Left ventricle myocardium inferior (tissue), 1 donor: ENCODE data around the gene THPO. TPM values are rescaled to one million over a fixed set of nuclear protein-coding genes. Genes with fewer than 3 reads are reported as not detected.
A peak's percentile ranks its signal among the peaks of the same experiment; 100 is the strongest.
"Not testable (repeated sequence)": the region's sequence is repeated elsewhere in the genome, so short reads cannot be mapped to it uniquely, and the experiment has no call there.

Experiments used
- DNase-seq: peaks from one replicate; pipeline ENCODE4 v3.0.0-alpha.2; 2020
- H3K27ac ChIP-seq: fragments of 200-600 bp; replicated peaks from 2 replicates; pipeline ENCODE4 v1.8.0; 2021
- H3K27me3 ChIP-seq: fragments of 200-600 bp; 2 replicates; pipeline ENCODE4 v1.8.0; 2021; ENCODE audit warnings: low read depth
- H3K36me3 ChIP-seq: fragments of 200-600 bp; 2 replicates; pipeline ENCODE4 v1.8.0; 2021
- H3K4me1 ChIP-seq: fragments of 200-600 bp; 2 replicates; pipeline ENCODE4 v1.8.0; 2021
- H3K4me3 ChIP-seq: fragments of 200-600 bp; 2 replicates; pipeline ENCODE4 v1.8.0; 2021; ENCODE audit warnings: mild to moderate bottlenecking, moderate library complexity
- H3K9me3 ChIP-seq: fragments of 200-600 bp; replicated peaks from 2 replicates; pipeline ENCODE4 v1.8.0; 2021
- intact Hi-C: fragments of 100-400 bp; cut with micrococcal nuclease; formaldehyde crosslinking; loops from one replicate; pipeline ENCODE4 v1.11.0; 2022
- total RNA-seq: library from RNA; stranded (reverse); fragmentation: NEBNext Ultra II Directional; extraction: Animal tissue kit (Norgen Biotek cat#: 25700); gene quantifications from one replicate; pipeline ENCODE4 v1.2.1, GENCODE V29; 2021
- TF ChIP-seq, protein P1 (sequence below): fragments of 200-600 bp; IDR thresholded peaks from 2 replicates; pipeline ENCODE4 v1.8.0; 2021; ENCODE audit warnings: antibody characterized with exemption, mild to moderate bottlenecking, borderline replicate concordance
- donor health status: DM: no; HTN: yes; CAD: no; lungs with severe emphysema.

THPO gene
- total RNA-seq, 1 donor from 2014 or later = 0.11 TPM

DNA sequence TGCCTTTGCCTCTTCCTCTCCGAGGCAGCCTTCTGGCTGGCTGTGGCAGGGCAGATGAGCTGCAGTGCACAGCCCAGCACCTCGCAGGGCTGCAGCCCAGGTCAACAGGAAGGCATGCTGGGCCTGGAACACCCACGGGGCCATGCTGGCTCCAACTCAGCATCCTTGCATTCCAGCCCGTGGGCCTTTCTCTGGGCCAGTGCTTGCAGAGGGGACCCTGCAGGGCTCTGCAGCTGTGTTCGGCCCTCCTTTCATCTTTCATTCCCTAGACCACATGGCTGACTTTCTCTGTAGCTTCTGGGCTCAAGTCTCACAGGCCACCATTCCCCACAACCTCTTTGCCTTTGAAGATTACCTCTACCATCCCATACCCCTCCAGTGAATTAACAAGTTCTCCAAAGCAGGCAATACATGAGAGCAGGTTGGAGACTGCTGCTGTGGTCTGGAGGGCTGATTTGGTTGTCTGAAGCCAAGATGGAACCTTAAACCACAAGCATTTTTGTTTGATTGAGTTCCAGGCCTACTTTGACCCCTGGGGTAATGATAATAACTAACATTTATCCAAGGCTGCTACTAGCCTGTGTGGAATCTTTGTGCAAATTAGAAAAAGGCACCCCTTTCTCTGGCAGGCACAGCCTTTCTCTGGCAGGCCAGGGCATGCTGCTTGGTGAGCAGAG, 34.7 kb downstream of the THPO start:
- no peaks in the 10 kb centered on the region for H3K9me3 ChIP-seq
- intact Hi-C loops = no loop called here
- H3K36me3 ChIP-seq = peaks cover 42% of the 10 kb centered on the region
- H3K27ac ChIP-seq = no peak overlapping the region
- peaks cover 32% of the 10 kb centered on the region for H3K4me1 ChIP-seq
- TF ChIP-seq, protein P1, sequence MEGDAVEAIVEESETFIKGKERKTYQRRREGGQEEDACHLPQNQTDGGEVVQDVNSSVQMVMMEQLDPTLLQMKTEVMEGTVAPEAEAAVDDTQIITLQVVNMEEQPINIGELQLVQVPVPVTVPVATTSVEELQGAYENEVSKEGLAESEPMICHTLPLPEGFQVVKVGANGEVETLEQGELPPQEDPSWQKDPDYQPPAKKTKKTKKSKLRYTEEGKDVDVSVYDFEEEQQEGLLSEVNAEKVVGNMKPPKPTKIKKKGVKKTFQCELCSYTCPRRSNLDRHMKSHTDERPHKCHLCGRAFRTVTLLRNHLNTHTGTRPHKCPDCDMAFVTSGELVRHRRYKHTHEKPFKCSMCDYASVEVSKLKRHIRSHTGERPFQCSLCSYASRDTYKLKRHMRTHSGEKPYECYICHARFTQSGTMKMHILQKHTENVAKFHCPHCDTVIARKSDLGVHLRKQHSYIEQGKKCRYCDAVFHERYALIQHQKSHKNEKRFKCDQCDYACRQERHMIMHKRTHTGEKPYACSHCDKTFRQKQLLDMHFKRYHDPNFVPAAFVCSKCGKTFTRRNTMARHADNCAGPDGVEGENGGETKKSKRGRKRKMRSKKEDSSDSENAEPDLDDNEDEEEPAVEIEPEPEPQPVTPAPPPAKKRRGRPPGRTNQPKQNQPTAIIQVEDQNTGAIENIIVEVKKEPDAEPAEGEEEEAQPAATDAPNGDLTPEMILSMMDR = no peak
- no peaks in the 10 kb centered on the region for H3K27me3 ChIP-seq
- no peak overlapping the region for H3K4me3 ChIP-seq
- DNase-seq = no peak

DNA sequence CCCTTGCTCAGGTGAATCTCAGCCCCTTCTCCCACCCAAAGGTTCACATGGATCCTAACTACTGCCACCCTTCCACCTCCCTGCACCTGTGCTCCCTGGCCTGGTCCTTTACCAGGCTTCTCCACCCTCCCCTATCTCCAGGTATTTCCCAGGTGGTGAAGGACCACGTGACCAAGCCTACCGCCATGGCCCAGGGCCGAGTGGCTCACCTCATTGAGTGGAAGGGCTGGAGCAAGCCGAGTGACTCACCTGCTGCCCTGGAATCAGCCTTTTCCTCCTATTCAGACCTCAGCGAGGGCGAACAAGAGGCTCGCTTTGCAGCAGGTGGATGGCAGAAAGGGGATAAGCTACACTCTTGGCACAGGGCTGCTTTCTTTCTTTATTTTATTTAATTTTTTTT, 36.1 kb downstream of the THPO start:
- intact Hi-C loops = no loop called here
- Histone ChIP-seq H3K9me3 (no peaks in the 10 kb centered on the region), H3K36me3 (peaks cover 42% of the 10 kb centered on the region), H3K4me3 (no peak overlapping the region), H3K27ac (no peak overlapping the region), H3K4me1 (peaks cover 42% of the 10 kb centered on the region), H3K27me3 (no peaks in the 10 kb centered on the region)
- DNase-seq = no peak
- TF ChIP-seq, protein P1 = no peak

DNA sequence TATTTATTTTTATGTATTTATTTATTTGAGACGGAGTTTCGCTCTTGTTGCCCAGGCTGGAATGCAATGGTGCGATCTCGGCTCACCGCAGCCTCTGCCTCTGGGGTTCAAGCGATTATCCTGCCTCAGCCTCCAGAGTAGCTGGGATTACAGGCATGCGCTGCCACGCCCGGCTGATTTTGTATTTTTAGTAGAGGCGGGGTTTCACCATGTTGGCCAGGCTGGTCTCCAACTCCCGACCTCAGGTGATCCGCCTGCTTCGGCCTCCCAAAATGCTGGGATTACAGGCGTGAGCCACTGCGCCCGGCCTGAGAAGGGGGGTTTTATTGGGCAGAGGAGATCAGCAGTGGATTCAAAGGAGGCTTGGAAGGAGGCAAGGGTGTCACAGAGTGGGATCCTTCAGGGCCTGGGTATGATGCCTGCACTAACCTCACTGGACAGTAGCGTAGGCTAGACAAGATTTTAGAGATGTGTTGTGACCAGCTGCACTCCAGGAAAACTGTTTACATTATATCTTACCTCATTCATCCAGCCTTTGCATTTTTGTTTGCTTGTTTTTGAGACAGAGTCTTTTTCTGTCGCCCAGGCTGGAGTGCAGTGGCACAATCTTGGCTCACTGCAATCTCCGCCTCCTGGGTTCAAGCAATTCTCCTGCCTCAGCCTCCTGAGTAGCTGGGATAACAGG, 38.4 kb downstream of the THPO start:
- intact Hi-C loops, H3K9me3 ChIP-seq, H3K4me3 ChIP-seq, DNase-seq, H3K27me3 ChIP-seq: not testable (repeated sequence)
- peaks cover 53% of the 10 kb centered on the region for H3K4me1 ChIP-seq
- H3K27ac ChIP-seq = peak overlapping the region; percentile 97
- peaks cover 42% of the 10 kb centered on the region for H3K36me3 ChIP-seq

DNA sequence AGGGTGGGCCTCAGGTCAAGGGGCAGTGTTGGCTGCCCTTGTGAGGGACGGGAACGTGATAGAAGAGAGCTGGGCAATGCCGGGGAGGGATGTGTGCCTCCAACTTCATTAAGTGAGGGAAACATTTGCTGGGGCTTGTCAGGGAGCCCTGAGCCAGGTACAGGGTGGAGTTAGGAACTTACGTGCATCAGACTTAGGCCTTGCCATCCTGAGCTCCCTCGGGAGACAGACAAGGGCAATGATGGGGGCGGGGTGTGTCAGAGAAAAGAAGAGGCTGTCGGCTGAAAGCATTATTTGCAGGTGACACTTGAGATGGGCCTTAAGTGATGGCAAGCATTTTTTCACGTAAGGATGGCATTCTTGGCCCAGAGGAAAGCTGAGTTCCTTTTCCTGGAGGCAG, 39.0 kb downstream of the THPO start:
- no peak for DNase-seq
- Histone ChIP-seq H3K36me3 (peaks cover 42% of the 10 kb centered on the region), H3K27ac (peak overlapping the region; percentile 97), H3K4me1 (peaks cover 54% of the 10 kb centered on the region), H3K27me3 (no peaks in the 10 kb centered on the region), H3K9me3 (no peaks in the 10 kb centered on the region), H3K4me3 (peak overlapping the region; percentile 88)
- intact Hi-C loops = no loop called here
- TF ChIP-seq, protein P1 = no peak

DNA sequence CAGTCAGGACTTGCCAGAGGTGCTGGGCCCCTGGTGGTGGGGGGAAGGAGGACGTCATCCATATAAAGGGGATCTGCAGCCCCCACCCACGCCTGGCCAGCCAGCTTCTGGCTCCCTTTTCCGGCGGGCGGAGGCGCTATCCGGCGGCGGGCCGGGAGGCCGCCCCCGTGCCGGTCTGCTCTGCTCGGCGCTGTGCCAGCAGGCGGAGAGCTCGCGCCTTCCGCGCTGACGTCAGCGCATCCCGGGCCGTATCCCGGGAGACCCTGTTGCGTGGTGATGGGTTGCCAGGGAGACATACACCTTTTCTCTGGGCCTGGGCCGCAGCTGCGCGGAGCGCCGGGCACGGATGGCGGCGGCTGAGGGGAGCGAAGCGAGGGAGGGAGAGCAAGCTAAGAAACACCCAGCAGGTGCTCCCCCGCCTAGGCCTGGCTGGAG, 39.5 kb downstream of the THPO start:
- intact Hi-C loops = no loop called here

More for the DNA sequence above, 39.5 kb downstream of the THPO start:
- Histone ChIP-seq H3K27me3 (no peaks in the 10 kb centered on the region), H3K27ac (peak overlapping the region; percentile 97), H3K36me3 (peaks cover 42% of the 10 kb centered on the region), H3K9me3 (no peaks in the 10 kb centered on the region), H3K4me3 (peak overlapping the region; percentile 88), H3K4me1 (peaks cover 54% of the 10 kb centered on the region)
- DNase-seq = peak; percentile 85
- TF ChIP-seq, protein P1 = peak; percentile 40
